ENCODE measurements around the gene HLA-DRB1. TPM values are rescaled to one million over a fixed set of nuclear protein-coding genes. Genes with fewer than 3 reads are reported as not detected.
"Not testable (repeated sequence)": the region's sequence is repeated elsewhere in the genome, so short reads cannot be mapped to it uniquely, and the experiment has no call there.

HLA-DRB1 gene
- total RNA-seq, 1 donor from 2014 or later: 5.1 TPM

GRCh38 chr6:32635526-32636123 is 46.0 kb upstream of the HLA-DRB1 start:
- peaks cover 1% of the 10 kb centered on the region for H3K27me3 Mint-ChIP-seq (ENCODE audit: unreplicated experiment)
- no peak overlapping the region for H3K4me3 Mint-ChIP-seq (ENCODE audit: unreplicated experiment)
- no peaks in the 10 kb centered on the region for H3K36me3 Mint-ChIP-seq (ENCODE audit: low read depth, unreplicated experiment)
- no peaks in the 10 kb centered on the region for H3K4me1 Mint-ChIP-seq (ENCODE audit: unreplicated experiment)
- TF ChIP-seq CTCF (IDR thresholded peaks at IDR 0.05; ENCODE audit: unreplicated experiment): no peak
- H3K27ac Mint-ChIP-seq (ENCODE audit: unreplicated experiment): no peak overlapping the region
- DNase-seq (ENCODE audit: low spot score): no peak
- H3K9me3 Mint-ChIP-seq (ENCODE audit: unreplicated experiment): no peaks in the 10 kb centered on the region

- not testable (repeated sequence) for H3K4me3 Mint-ChIP-seq (ENCODE audit: unreplicated experiment); H3K36me3 Mint-ChIP-seq (ENCODE audit: low read depth, unreplicated experiment); H3K27me3 Mint-ChIP-seq (ENCODE audit: unreplicated experiment); H3K27ac Mint-ChIP-seq (ENCODE audit: unreplicated experiment); H3K4me1 Mint-ChIP-seq (ENCODE audit: unreplicated experiment); H3K9me3 Mint-ChIP-seq (ENCODE audit: unreplicated experiment); DNase-seq (ENCODE audit: low spot score)
Measured at GRCh38 chr6:32629793-32630192, 40.1 kb upstream of the HLA-DRB1 start.

GRCh38 chr6:32627831-32628230 is 38.2 kb upstream of the HLA-DRB1 start:
- no peak for TF ChIP-seq CTCF (IDR thresholded peaks at IDR 0.05; ENCODE audit: unreplicated experiment)
- Mint-ChIP-seq H3K27ac (ENCODE audit: unreplicated experiment) (no peak overlapping the region), H3K4me3 (ENCODE audit: unreplicated experiment) (no peak overlapping the region), H3K9me3 (ENCODE audit: unreplicated experiment) (no peaks in the 10 kb centered on the region), H3K27me3 (ENCODE audit: unreplicated experiment) (peaks cover 1% of the 10 kb centered on the region), H3K4me1 (ENCODE audit: unreplicated experiment) (no peaks in the 10 kb centered on the region), H3K36me3 (ENCODE audit: low read depth, unreplicated experiment) (no peaks in the 10 kb centered on the region)
- DNase-seq (ENCODE audit: low spot score): no peak

GRCh38 chr6:32627249-32627648 is 37.6 kb upstream of the HLA-DRB1 start:
- Mint-ChIP-seq H3K27ac (ENCODE audit: unreplicated experiment) (no peak overlapping the region), H3K36me3 (ENCODE audit: low read depth, unreplicated experiment) (no peaks in the 10 kb centered on the region)

GRCh38 chr6:32625137-32625536 is 35.5 kb upstream of the HLA-DRB1 start:
- H3K36me3 Mint-ChIP-seq (ENCODE audit: low read depth, unreplicated experiment): no peaks in the 10 kb centered on the region
- TF ChIP-seq CTCF (IDR thresholded peaks at IDR 0.05; ENCODE audit: unreplicated experiment): no peak
- no peaks in the 10 kb centered on the region for H3K9me3 Mint-ChIP-seq (ENCODE audit: unreplicated experiment)
- no peaks in the 10 kb centered on the region for H3K27me3 Mint-ChIP-seq (ENCODE audit: unreplicated experiment)
- H3K4me1 Mint-ChIP-seq (ENCODE audit: unreplicated experiment): no peaks in the 10 kb centered on the region
- no peak overlapping the region for H3K4me3 Mint-ChIP-seq (ENCODE audit: unreplicated experiment)
- no peak for DNase-seq (ENCODE audit: low spot score)
- H3K27ac Mint-ChIP-seq (ENCODE audit: unreplicated experiment): no peak overlapping the region

More at GRCh38 chr6:32627249-32627648, 37.6 kb upstream of the HLA-DRB1 start:
- Mint-ChIP-seq H3K4me1 (ENCODE audit: unreplicated experiment) (no peaks in the 10 kb centered on the region), H3K9me3 (ENCODE audit: unreplicated experiment) (no peaks in the 10 kb centered on the region), H3K4me3 (ENCODE audit: unreplicated experiment) (no peak overlapping the region), H3K27me3 (ENCODE audit: unreplicated experiment) (peaks cover 1% of the 10 kb centered on the region)
- no peak for TF ChIP-seq CTCF (IDR thresholded peaks at IDR 0.05; ENCODE audit: unreplicated experiment)
- no peak for DNase-seq (ENCODE audit: low spot score)
